GM10266 (cell line): Measurements from ENCODE around the gene LGI4.

ENCODE experiments used
- DNase-seq: peaks from one replicate; pipeline ENCODE4 v3.0.0; 2012; ENCODE audit errors: extremely low spot score
- CTCF ChIP-seq: IDR thresholded peaks from 2 replicates; pipeline ENCODE4 v1.5.1; 2012; ENCODE audit warnings: mild to moderate bottlenecking, low read depth; ENCODE audit not compliant: control insufficient read depth, insufficient read depth; ENCODE audit errors: missing control alignments

LGI4 gene

DNA sequence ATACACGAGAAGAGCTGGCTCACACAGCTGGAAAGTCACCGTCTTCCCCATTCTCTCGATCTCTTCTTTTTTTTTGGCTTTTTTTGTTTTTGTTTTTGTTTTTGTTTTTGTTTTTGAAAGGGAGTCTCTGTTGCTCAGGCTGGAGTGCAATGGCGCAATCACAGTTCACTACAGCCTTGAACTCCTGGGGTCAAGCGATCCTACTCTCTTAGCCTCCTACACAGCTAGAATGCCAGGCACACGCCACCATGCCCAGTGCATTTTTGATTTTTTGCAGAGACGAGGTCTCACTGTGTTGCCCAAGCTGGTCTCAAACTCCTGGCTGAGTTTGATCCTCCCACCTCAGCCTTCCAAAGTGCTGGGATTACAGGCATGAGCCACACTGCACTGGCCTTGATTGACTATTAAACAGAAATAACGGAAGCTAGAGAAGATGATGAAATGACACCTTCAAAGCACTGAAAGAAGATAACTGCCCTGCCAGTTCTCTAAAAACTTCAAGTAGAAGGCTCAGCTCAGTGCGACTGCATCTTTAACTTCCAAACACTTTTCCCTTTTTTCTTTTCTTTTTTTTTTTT lies 15.2 kb downstream of the LGI4 start:
- no peak for DNase-seq
- no peak for TF ChIP-seq CTCF

DNA sequence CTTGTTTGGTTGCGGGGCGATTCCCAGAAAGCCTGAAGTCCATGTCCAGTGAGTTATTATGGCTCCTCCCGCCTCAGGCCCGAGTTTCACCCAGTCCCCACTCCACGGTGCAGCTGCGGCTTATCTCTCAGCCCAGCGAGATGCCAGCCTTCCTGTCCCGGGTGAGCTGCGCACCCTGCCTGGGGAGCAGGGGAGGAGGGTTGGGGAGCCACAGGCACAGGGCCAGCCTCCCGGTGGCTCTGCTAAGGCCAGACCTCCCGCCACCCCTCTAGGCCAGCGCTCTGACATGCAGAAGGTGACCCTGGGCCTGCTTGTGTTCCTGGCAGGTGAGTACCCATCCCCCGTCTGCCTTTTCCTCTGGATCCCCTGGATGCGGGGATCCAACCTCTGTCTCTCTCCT lies 15.8 kb downstream of the LGI4 start:
- TF ChIP-seq CTCF: no peak
- DNase-seq: no peak

DNA sequence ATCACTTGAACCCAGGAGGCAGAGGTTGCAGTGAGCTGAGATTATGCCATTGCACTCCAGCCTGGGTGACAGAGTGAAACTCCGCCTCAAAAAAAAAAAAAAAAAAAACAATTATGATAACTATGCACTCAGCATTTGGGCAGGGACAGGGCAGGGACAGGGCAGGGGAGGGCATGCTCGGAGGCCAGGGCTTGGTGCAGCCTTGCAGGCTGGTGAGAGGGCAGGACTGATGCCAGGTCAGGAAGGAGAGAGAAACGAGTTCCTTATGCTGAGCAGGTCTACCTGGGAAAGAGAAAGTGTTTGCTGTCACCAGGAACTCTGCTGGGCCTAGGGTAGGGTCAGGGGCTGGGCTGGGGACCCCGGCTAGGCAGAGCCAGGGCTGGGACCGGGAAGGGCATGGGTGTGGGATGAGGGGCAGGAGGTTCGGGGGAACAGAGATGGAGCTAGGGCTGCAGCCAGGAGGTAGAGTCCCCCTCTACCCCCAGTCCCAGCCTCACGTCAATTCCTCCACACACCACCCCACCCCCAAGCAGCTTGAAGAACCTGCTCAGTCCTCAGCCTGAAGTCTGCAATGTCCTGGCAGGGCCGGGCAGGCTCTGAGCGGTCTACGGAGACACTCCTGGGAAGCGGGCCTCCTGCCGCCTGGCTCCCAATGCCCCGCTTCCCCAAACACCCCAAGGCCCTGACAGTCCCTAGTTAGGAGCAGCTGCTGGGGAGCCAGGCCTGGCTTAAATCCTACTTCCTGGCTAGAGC lies 16.4 kb downstream of the LGI4 start:
- no peak for DNase-seq
- no peak for TF ChIP-seq CTCF

GRCh38 chr19:35117799-35118198 lies 17.1 kb downstream of the LGI4 start:
- no peak for DNase-seq
- no peak for TF ChIP-seq CTCF

- no peak for DNase-seq
- TF ChIP-seq CTCF: no peak
Measured at GRCh38 chr19:35117116-35117515, 17.7 kb downstream of the LGI4 start.

- DNase-seq: no peak
- TF ChIP-seq CTCF: no peak
Measured at GRCh38 chr19:35116072-35116801, 18.6 kb downstream of the LGI4 start.
